HCT116 (cell line): ENCODE data around the gene CAPN5. TPM values are rescaled to one million over a fixed set of nuclear protein-coding genes. Genes with fewer than 3 reads are reported as not detected.

Experiments used
- ATAC-seq: fragments of 200-7000 bp; cut with Tn5 transposase; 2 replicates; pipeline ENCODE4 v1.9.1; 2020; ENCODE audit warnings: mild to moderate bottlenecking, moderate library complexity
- BruUV-seq: library from RNA; stranded (reverse); fragments of 400-500 nt; replicated peaks from 2 replicates; lab custom pipeline; 2021; lab: Mats Ljungman, UMichigan
- CTCF ChIA-PET: fragments of 300-600 bp; sonication (Branson Sonifier 250); formaldehyde crosslinking; loops from one replicate; lab custom pipeline; 2021; ENCODE audit warnings: antibody characterized with exemption; lab: Charles Lee
- POLR2A ChIA-PET: fragments of 300-600, 350-600 bp; sonication (Branson Sonifier 250); formaldehyde crosslinking; loops from one replicate; lab custom pipeline; 2021; ENCODE audit warnings: antibody characterized with exemption; lab: Charles Lee
- RAD21 ChIA-PET, 2 experiments: fragments of 300-600 bp; sonication (Branson Sonifier 250); formaldehyde crosslinking; loops; one replicate each; lab custom pipeline; 2023; ENCODE audit warnings: low total read pairs in 2 of 2; ENCODE audit not compliant: uncharacterized antibody in 2 of 2, unreplicated experiment in 2 of 2, low non-redundant PET in 1 of 2; lab: Charles Lee
- DNase-seq: peaks from one replicate; pipeline ENCODE4 v3.0.0-alpha.2; 2010; ENCODE audit warnings: low read depth, low spot score
- H2AFZ ChIP-seq: fragments of 200-600 bp; shearing (Covaris generic), sonication (generic); 2 replicates; pipeline ENCODE4 v1.6.1; 2017; ENCODE audit warnings: low read depth, mixed run types, mixed read lengths, antibody characterized with exemption, low read length; ENCODE audit not compliant: poor library complexity, severe bottlenecking
- H3K27ac ChIP-seq: 2 replicates; pipeline ENCODE4 v1.5.1; 2012; ENCODE audit warnings: low read depth, low read length
- H3K27me3 ChIP-seq: fragments of 200-600 bp; sonication (generic); 2 replicates; pipeline ENCODE4 v1.6.1; 2016; ENCODE audit warnings: mixed run types, low read length, mixed read lengths; ENCODE audit not compliant: insufficient read depth
- H3K36me3 ChIP-seq, 2 experiments: fragments of 200-500 bp in 1 of 2; fragments of 200-600 bp in 1 of 2; sonication (Bioruptor generic) in 1 of 2; sonication (generic) in 1 of 2; 2 replicates each; pipeline versions ENCODE4 v1.5.1 to v1.6.1; 2014 to 2016; ENCODE audit warnings: low read length in 2 of 2, inconsistent platforms in 1 of 2, mixed read lengths in 1 of 2, mixed run types in 1 of 2; ENCODE audit not compliant: insufficient read depth in 2 of 2, control insufficient read depth in 1 of 2
- H3K4me1 ChIP-seq, 2 experiments: fragments of 200-600 bp in 1 of 2; sonication (generic) in 1 of 2; 2 replicates each; pipeline versions ENCODE4 v1.5.1 to v1.6.1; 2012 to 2017; ENCODE audit warnings: low read length in 2 of 2, inconsistent platforms in 1 of 2, mild to moderate bottlenecking in 1 of 2, mixed read lengths in 1 of 2, mixed run types in 1 of 2, moderate library complexity in 1 of 2; ENCODE audit not compliant: insufficient read depth in 2 of 2, control insufficient read depth in 1 of 2
- H3K4me2 ChIP-seq: fragments of 200-600 bp; sonication (generic); 2 replicates; pipeline ENCODE4 v1.6.1; 2017; ENCODE audit warnings: mixed run types, low read length, mixed read lengths
- H3K4me3 ChIP-seq, 2 experiments: fragments of 200-600 bp in 1 of 2; sonication (generic) in 1 of 2; replicated peaks in 1 of 2; 2 replicates each; pipeline ENCODE4 v1.5.1; 2011 to 2016; ENCODE audit warnings: low read length in 2 of 2, control low read depth in 1 of 2, low read depth in 1 of 2, mild to moderate bottlenecking in 1 of 2, mixed read lengths in 1 of 2, mixed run types in 1 of 2
- H3K79me2 ChIP-seq: fragments of 200-600 bp; sonication (generic); 2 replicates; pipeline ENCODE4 v1.6.1; 2017; ENCODE audit warnings: mild to moderate bottlenecking, mixed run types, low read length, moderate library complexity, mixed read lengths; ENCODE audit not compliant: insufficient read depth
- H3K9ac ChIP-seq: fragments of 200-600 bp; sonication (generic); 2 replicates; pipeline ENCODE4 v1.6.1; 2016; ENCODE audit warnings: low read length, mixed read lengths
- H3K9me2 ChIP-seq: fragments of 200-600 bp; sonication (generic), shearing (Covaris generic); 2 replicates; pipeline ENCODE4 v1.6.1; 2017; ENCODE audit warnings: mixed run types, mild to moderate bottlenecking, moderate library complexity; ENCODE audit not compliant: insufficient read depth
- H3K9me3 ChIP-seq, 2 experiments: fragments of 200-500 bp in 1 of 2; fragments of 200-600 bp in 1 of 2; sonication (Bioruptor generic) in 1 of 2; sonication (generic) in 1 of 2; 2 replicates each; pipeline ENCODE4 v1.6.1; 2014 to 2017; ENCODE audit warnings: low read length in 2 of 2, mixed read lengths in 2 of 2, inconsistent platforms in 1 of 2, low read depth in 1 of 2, mild to moderate bottlenecking in 1 of 2, mixed run types in 1 of 2, moderate library complexity in 1 of 2; ENCODE audit not compliant: control insufficient read depth in 1 of 2, insufficient read depth in 1 of 2
- H4K20me1 ChIP-seq: fragments of 200-600 bp; sonication (generic), shearing (Covaris generic); 2 replicates; pipeline ENCODE4 v1.6.1; 2017; ENCODE audit warnings: mixed run types, mild to moderate bottlenecking, moderate library complexity; ENCODE audit not compliant: insufficient read depth
- ATF3 ChIP-seq: IDR thresholded peaks from 2 replicates; pipeline ENCODE4 v1.6.1; 2012
- CBX3 ChIP-seq: IDR thresholded peaks from 2 replicates; pipeline ENCODE4 v1.6.1; 2012; ENCODE audit warnings: low read depth
- CEBPB ChIP-seq: IDR thresholded peaks from 2 replicates; pipeline ENCODE4 v1.6.1; 2012; ENCODE audit warnings: low read depth
- EGR1 ChIP-seq: IDR thresholded peaks from 2 replicates; pipeline ENCODE4 v1.6.1; 2012; ENCODE audit warnings: low read depth
- EZH2 ChIP-seq: fragments of 200-600 bp; sonication (generic); IDR thresholded peaks from 2 replicates; pipeline ENCODE4 v1.6.1; 2017; ENCODE audit warnings: antibody characterized with exemption, mixed run types
- EZH2phosphoT487 ChIP-seq: fragments of 200-600 bp; IDR thresholded peaks from 2 replicates; pipeline ENCODE4 v1.6.1; 2018; ENCODE audit warnings: antibody characterized with exemption, borderline replicate concordance
- FOSL1 ChIP-seq: IDR thresholded peaks from 2 replicates; pipeline ENCODE4 v1.6.1; 2012; ENCODE audit warnings: low read depth
- JUND ChIP-seq: IDR thresholded peaks from 2 replicates; pipeline ENCODE4 v1.6.1; 2012
- POLR2A ChIP-seq: IDR thresholded peaks from 2 replicates; pipeline ENCODE4 v1.7.0; 2011; ENCODE audit warnings: borderline replicate concordance; ENCODE audit not compliant: insufficient read depth, insufficient read length; ENCODE audit errors: extremely low read depth
- RAD21 ChIP-seq: IDR thresholded peaks from 2 replicates; pipeline ENCODE4 v1.6.1; 2012; ENCODE audit warnings: low read depth, mild to moderate bottlenecking
- REST ChIP-seq: IDR thresholded peaks from 2 replicates; pipeline ENCODE4 v1.6.1; 2012; ENCODE audit warnings: low read depth
- SP1 ChIP-seq: IDR thresholded peaks from 2 replicates; pipeline ENCODE4 v1.6.1; 2012; ENCODE audit warnings: low read depth
- ZBTB33 ChIP-seq: IDR thresholded peaks from 2 replicates; pipeline ENCODE4 v1.6.1; 2011; ENCODE audit warnings: mild to moderate bottlenecking, low read length, moderate library complexity; ENCODE audit not compliant: insufficient replicate concordance; ENCODE audit errors: extremely low read depth
- ZFX ChIP-seq: fragments of 450-650 bp; IDR thresholded peaks from 2 replicates; pipeline ENCODE4 v1.6.1; 2017
- ZNF274 ChIP-seq: fragments of 200-500 bp; sonication (Bioruptor generic); IDR thresholded peaks from 2 replicates; pipeline ENCODE4 v1.6.1; 2014; ENCODE audit warnings: mild to moderate bottlenecking, low read depth, low read length, inconsistent platforms
- intact Hi-C: fragments of 100-400 bp; cut with micrococcal nuclease; formaldehyde crosslinking; loops from 2 replicates; pipeline ENCODE4 v1.10.0; 2022
- total RNA-seq: library from RNA; stranded (reverse); gene quantifications from one replicate; pipeline ENCODE4 v1.2.1, GENCODE V29; 2021; ENCODE audit not compliant: unreplicated experiment

CAPN5 gene
- total RNA-seq, 1 experiment from 2014 or later: 8.6 TPM

- TF ChIP-seq FOSL1: no peak
- no peak for TF ChIP-seq SP1
- no peak for TF ChIP-seq REST
Measured at GRCh38 chr11:77138106-77138649, 71.4 kb downstream of the CAPN5 start (continued).

GRCh38 chr11:77139201-77139600 lies 72.4 kb downstream of the CAPN5 start:
- DNase-seq (no peak), ATAC-seq (no peak)
- H3K4me3 ChIP-seq: no peak overlapping the region
- ChIA-PET RAD21 (no interaction called here), POLR2A (no interaction called here), CTCF (interaction anchor here (3.3 kb wide), 1 partner anchor 12 kb away, joined by 15 read pairs; the partner anchor contains the start of gene MYO7A)
- no peak overlapping the region for H3K9ac ChIP-seq
- BruUV-seq: no TSS peak
- H3K36me3 ChIP-seq: no peaks in the 10 kb centered on the region
- H3K4me2 ChIP-seq: no peak overlapping the region
- peaks cover 0 to 3% of the 10 kb centered on the region in 2 experiments; a peak in 1 of 4 replicates for H3K4me1 ChIP-seq
- no peak overlapping the region for H3K27ac ChIP-seq
- no peaks in the 10 kb centered on the region for H3K79me2 ChIP-seq
- H3K27me3 ChIP-seq: no peaks in the 10 kb centered on the region
- H3K9me3 ChIP-seq: no peaks in the 10 kb centered on the region
- TF ChIP-seq ZFX (no peak), RAD21 (no peak), FOSL1 (no peak), CBX3 (no peak), ZNF274 (no peak), POLR2A (no peak), ATF3 (no peak), CEBPB (no peak), JUND (no peak), EGR1 (no peak), SP1 (no peak), ZBTB33 (no peak), EZH2 (no peak), EZH2phosphoT487 (no peak)
- intact Hi-C loops: no loop called here
- no peaks in the 10 kb centered on the region for H4K20me1 ChIP-seq
- no peak overlapping the region for H2AFZ ChIP-seq
- no peaks in the 10 kb centered on the region for H3K9me2 ChIP-seq
